Activated T-cell treated with anti-CD3 and anti-CD28 coated beads for 4 hours (primary cell): Measurements from ENCODE around the gene DSTYK.

Source experiments
- DNase-seq: peaks from one replicate; pipeline ENCODE4 v3.0.0-alpha.2; 2020

Gene DSTYK, protein sequence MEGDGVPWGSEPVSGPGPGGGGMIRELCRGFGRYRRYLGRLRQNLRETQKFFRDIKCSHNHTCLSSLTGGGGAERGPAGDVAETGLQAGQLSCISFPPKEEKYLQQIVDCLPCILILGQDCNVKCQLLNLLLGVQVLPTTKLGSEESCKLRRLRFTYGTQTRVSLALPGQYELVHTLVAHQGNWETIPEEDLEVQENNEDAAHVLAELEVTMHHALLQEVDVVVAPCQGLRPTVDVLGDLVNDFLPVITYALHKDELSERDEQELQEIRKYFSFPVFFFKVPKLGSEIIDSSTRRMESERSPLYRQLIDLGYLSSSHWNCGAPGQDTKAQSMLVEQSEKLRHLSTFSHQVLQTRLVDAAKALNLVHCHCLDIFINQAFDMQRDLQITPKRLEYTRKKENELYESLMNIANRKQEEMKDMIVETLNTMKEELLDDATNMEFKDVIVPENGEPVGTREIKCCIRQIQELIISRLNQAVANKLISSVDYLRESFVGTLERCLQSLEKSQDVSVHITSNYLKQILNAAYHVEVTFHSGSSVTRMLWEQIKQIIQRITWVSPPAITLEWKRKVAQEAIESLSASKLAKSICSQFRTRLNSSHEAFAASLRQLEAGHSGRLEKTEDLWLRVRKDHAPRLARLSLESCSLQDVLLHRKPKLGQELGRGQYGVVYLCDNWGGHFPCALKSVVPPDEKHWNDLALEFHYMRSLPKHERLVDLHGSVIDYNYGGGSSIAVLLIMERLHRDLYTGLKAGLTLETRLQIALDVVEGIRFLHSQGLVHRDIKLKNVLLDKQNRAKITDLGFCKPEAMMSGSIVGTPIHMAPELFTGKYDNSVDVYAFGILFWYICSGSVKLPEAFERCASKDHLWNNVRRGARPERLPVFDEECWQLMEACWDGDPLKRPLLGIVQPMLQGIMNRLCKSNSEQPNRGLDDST

DNA sequence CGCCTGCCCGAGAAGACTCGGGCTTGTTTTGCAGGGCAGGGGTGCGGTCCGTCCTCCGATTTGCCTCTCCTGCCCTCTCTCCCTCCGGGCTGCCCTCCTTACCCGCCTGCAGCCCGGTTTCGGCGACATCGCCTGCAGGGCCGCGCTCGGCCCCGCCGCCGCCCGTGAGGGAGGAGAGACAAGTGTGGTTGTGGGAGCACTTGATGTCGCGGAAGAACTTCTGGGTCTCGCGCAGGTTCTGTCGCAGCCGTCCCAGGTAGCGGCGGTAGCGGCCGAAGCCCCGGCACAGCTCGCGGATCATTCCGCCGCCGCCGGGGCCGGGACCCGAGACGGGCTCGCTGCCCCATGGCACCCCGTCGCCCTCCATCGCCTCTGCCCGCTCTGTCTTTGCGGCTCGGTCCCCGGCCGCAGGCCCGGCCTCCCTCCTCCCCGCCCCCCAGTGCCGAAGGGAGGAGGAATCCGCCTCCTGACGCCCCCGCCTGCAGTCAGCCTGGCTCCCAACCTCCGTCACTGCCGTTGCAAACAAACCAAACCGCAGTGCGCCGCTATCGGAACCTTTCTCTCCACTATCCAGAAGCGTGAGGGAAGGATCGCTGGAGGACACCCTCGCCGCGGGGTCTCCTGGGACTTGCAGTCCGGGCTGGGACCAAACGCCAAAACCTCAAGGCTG, at the start of gene DSTYK:
TSS of gene DSTYK (minus strand) at position 534 of the 670 bp plus-strand sequence. CDS start at position 367, 167 bp downstream.
- peak; percentile 92 for DNase-seq

DNA sequence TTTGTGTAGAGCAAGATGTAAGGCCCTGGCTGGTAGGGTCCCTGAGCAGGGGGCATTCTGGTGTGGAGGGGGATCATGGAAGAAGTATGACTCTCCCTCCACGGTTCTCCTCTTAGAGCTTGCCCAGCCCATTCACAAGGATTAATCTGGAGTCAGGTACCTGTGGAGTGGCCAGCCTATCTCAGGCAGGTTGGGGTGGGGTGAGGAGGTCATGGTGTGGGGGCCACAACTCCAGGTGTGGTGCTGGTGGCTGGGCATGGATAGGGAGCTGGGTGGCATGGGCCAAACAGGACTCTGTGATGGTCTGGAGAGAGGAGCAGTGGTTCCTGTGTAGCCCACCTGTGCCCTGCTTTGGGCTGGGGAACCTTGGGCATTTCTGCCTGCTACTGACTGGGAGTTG, 48.5 kb upstream of the DSTYK start:
- no peak for DNase-seq

GRCh38 chr1:205259324-205259832, 47.9 kb upstream of the DSTYK start:
- DNase-seq, result no peak

GRCh38 chr1:205258719-205259118, 47.2 kb upstream of the DSTYK start:
- DNase-seq, result no peak

- no peak for DNase-seq
Measured at GRCh38 chr1:205258261-205258691, 46.8 kb upstream of the DSTYK start.

GRCh38 chr1:205257735-205258134, 46.2 kb upstream of the DSTYK start:
- no peak for DNase-seq

GRCh38 chr1:205256951-205257625, 45.6 kb upstream of the DSTYK start:
- no peak for DNase-seq

DNA sequence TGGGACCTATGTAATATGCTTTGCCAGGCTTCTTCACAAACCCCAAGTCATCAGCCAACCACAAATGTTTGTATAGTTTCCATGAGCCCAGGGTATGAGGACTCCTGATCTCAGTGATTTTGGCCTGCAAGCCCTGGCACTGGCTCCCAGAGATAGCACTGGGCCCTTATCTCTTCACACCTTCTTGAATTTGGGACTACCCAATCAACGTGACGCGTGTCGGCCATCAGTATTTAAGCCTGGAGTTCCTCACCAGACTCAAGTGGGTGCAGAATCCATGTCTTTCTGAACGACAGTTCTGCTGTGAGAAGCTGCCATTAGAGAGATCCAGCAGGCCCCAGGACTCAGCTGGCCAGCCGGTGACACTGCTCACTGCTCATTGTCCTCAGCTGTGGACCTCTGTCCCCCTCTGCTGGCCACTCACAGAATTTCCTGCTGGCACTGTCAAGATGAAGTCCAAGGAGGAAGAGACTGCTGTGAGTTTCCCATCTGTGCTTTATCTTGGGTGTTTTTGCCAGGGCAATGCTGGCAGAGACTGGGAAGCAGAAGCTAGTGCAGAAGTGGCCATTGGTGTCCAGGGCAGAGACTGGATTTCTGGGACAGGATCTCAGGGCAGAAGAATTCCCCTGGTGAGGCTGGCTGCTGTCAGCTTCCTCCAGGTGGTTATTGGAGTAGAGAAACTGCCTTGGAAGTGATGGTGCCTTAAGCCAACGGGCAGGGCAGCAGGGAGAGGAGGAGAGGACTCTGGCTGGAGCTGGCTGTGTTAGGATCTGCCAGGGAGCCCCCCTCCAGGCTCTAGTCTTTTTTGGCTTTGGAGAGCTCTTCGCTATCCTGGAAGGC, 44.7 kb upstream of the DSTYK start:
- DNase-seq, result peak; percentile 83

DNA sequence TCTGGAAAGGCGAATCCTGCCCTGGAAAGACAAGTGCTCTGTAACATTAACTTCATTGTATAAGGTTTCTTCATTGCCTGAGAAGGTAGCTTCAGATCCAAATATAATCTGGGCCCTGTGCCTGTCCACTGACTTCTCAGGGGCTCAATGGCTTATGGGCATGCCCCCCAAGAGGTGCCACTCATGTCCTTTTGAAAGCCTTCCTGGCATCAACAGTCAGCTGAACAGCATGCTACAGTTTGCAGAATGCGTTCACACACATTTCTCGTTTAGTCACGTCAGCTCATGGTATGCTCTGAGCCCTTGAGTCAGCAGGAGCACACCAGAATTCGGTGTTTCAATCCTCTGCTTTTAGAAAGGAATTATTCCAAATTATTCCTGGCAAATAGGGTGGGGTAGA, 40.1 kb upstream of the DSTYK start:
- DNase-seq, result no peak

DNA sequence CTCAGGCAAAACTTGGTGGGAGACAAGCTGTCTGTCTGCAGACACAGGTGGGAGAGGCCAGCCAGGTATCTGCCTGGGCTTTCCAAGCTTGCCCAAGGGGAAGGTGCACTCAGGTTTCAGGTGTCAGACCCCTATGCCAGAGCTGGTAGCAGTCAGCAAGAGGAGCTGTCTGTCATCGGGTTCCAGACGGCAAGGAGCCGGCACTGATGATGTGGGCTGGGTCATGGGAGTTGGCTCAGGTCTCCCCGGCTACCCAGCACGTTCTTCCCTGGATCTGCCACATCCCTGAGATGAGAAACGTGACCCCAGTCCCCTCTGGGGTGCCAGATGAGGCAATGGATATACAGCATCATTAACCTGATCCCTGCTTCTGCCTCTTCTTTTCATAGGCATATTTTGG, 39.2 kb upstream of the DSTYK start:
- DNase-seq, result no peak

DNA sequence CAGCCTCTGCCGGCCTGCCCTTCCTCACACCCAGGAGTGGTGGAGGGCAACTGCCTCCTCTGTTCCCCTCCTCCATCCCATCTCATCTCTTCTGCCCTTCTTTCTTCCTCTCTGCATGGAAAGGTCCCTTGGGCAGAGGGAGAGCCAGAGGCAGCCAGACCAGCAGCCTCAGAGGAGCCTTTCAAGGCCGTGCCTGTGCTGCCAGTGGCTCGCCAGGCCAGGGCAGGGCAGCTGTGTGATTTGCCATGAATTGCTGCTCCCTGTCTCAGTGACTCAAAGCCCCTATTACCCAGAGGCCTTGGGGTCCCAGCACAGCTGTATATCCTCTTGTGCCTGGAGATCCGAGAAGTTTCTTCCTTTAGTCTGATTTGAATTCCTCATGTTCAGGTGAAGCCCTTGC, 38.1 kb upstream of the DSTYK start:
- no peak for DNase-seq

DNA sequence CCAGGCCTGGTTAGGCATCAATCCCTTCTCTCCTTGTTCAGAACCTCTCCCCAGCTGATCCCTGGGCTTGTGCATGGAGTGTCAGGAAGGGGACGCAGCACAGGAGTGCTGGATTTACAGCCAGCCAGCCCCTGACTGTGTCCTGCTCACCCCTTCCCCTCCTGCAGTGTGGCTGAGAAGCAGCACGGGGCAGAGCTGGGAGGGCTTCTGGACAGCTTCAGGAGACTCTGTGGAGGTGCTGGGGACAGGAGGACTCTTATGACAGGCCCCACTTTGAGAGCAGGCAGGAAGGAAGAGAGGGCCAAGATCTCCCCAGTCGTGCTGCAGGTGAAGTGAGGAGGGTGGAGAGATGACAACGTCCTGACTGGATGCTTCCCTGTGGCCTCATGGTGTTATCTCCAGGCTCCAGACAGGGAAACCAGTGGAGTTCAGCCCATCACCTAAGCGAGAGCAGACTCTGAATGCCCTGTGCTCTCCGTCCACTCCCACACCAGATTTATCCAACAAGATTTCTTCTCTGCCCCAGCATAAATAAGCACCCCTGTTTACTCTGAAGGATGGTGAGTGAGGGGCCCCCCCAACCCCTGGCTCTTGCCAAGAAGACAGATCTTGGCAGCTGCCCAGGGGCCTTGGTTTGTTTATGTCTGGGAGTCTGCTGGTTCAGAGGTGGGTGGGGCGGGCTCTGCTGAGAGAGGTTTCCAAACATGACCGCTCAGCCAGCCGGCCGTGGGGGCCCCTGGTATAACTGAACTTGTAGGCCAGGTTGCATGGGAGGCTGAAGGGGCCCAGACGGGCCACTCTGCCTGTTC, 37.5 kb upstream of the DSTYK start:
- DNase-seq, result no peak

DNA sequence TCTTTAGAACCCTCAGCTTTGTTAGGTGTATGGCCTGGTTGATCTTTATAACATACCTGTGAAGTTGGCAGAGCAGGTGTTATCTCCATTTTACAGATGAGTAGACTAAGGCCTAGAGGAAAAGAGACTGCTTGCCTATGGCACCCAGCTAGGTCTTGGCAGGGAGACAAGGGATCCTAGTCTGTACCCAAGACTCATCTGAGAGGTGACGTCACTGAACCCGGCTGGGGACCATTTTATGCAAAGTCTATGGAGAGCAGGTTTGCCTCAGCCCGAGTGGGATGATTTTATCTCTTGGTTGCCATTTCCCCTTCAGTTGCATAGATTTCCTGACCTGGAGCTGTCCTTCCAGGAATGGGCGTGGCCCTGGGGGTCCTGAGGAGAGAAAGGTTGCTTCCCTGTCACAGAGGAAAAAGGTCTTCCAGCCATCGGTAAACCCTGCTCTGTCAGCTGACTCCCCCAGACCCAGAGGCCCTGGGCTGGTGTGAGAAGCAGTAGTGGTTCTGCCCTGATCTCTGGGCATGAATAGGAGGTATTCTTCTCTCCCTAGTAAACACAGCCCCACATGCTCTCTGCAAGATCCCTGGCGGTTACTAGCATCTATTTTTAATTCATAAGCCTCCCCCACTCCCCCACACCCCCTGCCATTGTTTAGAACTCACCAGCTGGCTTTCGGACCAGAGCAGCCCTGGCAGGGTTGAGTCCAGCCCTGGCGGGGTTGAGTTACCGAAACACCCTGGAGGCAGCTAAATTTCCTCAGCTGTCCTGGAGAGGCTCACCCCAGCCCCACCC, 35.8 kb upstream of the DSTYK start:
- DNase-seq, result no peak

- DNase-seq, result no peak
Measured at GRCh38 chr1:205246351-205247119, 35.0 kb upstream of the DSTYK start.

DNA sequence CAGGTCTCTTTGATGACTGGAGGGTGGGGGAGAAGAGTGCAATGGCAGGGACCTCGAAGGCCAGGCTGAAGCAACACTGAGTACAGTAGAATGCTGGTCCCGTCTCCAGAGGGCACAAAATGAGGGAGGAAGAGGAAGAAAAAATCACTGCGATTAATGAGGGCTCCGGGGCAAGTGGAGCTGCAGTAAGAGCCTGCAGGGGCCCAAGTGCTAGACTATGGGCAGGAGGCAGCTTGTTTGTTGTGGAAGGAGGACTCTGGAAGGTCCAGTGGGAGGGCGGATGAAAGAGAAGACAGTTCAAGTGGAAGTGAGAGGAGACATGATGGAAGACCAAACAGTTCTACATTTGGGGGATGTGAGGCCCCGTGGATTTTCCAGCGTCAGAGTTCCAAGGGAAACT, 33.6 kb upstream of the DSTYK start:
- DNase-seq, result no peak

DNA sequence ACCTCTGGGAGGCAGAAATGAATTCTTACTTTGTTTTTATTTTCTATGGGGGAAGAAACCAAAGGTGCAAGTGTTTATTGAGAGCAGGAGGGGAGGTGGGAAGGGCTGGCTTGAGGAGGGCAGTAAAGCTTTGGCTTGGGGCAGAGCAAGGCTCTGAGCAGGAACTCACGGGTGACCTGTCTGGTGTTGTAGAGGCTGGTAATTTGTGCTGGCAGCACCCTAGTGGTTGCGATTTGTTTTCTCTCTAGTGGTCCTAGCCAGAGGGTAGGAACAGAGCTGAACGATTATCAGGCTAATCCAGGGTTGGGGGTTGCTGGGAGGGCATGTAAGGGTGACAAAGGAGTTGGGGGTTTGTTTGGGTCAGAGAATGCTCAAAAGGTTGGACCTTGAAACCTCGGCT, 32.9 kb upstream of the DSTYK start:
- no peak for DNase-seq

DNA sequence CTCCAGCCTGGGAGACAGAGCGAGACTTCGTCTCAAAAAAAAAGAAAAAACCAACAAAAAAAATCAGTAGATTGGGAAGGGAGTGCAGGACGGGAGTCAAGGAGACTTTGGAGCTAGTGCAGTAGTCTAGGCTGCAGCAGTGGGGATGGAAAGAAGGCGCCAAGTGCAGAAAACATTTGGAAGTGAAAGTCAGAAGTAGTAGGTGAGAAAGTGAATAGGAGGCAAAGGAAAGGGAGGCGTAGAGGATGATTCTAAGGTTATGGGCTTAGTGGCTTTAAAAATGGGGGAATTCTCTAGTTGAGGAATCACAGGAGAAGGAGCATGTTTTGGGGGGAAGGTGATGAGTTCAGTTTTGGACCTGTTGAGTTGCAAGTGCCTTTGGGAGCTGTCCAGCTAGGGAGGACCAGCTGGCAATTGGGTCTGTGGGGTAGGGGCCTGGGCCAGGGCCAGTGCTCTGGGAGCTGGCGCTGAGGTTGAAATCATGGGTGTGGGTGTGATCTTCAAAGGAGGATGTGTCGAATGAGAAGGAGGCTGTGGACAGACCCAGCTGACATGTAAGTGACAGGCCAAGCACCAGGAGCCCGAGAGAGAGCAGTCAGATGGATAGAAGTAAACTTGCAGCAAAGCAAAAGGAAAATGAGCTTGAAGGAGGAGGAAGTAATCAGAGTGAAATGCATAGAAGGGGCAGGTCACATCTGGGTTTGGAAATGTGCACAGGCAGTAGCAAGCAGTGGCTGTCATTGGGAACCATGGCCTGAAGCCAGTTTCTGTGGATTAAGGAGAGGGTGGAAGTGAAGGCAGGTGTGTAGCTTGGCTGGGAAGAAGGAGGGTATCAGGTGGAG, 32.1 kb upstream of the DSTYK start:
- DNase-seq, result no peak
